GM12874 (cell line): Measurements from ENCODE around the gene MRPL53.

Experiments used
- CTCF ChIP-seq: IDR thresholded peaks from 2 replicates; pipeline ENCODE4 v1.5.1; 2011; ENCODE audit warnings: low read depth, mild to moderate bottlenecking, control low read depth, low read length, moderate library complexity; ENCODE audit not compliant: insufficient read depth

Gene MRPL53

GRCh38 chr2:74457129-74457548 is 15.3 kb downstream of the MRPL53 start:
- no peak for TF ChIP-seq CTCF

- no peak for TF ChIP-seq CTCF
Observed at GRCh38 chr2:74454654-74455511, 17.6 kb downstream of the MRPL53 start, which contains the start of gene INO80B. Gene INO80B, plus strand, starts transcription at chr2:74455087. Its CDS starts 30 bp downstream, at chr2:74455117.

GRCh38 chr2:74450570-74451190 is 21.8 kb downstream of the MRPL53 start:
- no peak for TF ChIP-seq CTCF

- TF ChIP-seq CTCF, result no peak
Observed at GRCh38 chr2:74448771-74449170, 23.7 kb downstream of the MRPL53 start.

GRCh38 chr2:74447230-74447999 is 25.1 kb downstream of the MRPL53 start:
- TF ChIP-seq CTCF, result no peak

- TF ChIP-seq CTCF, result no peak
Observed at GRCh38 chr2:74444498-74445318, 27.8 kb downstream of the MRPL53 start.
